RWPE2 (cell line): ENCODE data around the gene ZP2.

Experiments
- ATAC-seq: fragments of 200-7000 bp; cut with Tn5 transposase; 3 replicates; pipeline ENCODE4 v1.9.1; 2021; ENCODE audit warnings: low read depth
- DNase-seq: peaks from one replicate; pipeline ENCODE4 v3.0.0-alpha.2; 2020; ENCODE audit warnings: low spot score
- H3K27ac ChIP-seq: fragments of 450-650 bp; 2 replicates; pipeline ENCODE4 v1.5.1; 2017; ENCODE audit warnings: mild to moderate bottlenecking; ENCODE audit not compliant: poor library complexity, severe bottlenecking
- H3K27me3 ChIP-seq: fragments of 250-450 bp; sonication (Bioruptor Pico); 2 replicates; pipeline ENCODE4 v1.5.1; 2021; ENCODE audit warnings: mild to moderate bottlenecking, moderate library complexity; ENCODE audit not compliant: insufficient read depth, poor library complexity, severe bottlenecking
- H3K36me3 ChIP-seq: fragments of 250-450 bp; sonication (Bioruptor Pico); 2 replicates; pipeline ENCODE4 v1.5.1; 2020; ENCODE audit warnings: low read depth, mild to moderate bottlenecking, moderate library complexity
- H3K4me1 ChIP-seq: fragments of 250-450 bp; sonication (Bioruptor Pico); 2 replicates; pipeline ENCODE4 v1.5.1; 2021; ENCODE audit warnings: mild to moderate bottlenecking, moderate library complexity; ENCODE audit not compliant: insufficient read depth, poor library complexity, severe bottlenecking
- H3K4me3 ChIP-seq: fragments of 250-450 bp; sonication (Bioruptor Pico); 2 replicates; pipeline ENCODE4 v1.5.1; 2021; ENCODE audit warnings: mild to moderate bottlenecking, moderate library complexity; ENCODE audit not compliant: severe bottlenecking
- H3K9me3 ChIP-seq: fragments of 250-450 bp; sonication (Bioruptor Pico); 2 replicates; pipeline ENCODE4 v1.5.1; 2021; ENCODE audit warnings: mild to moderate bottlenecking, moderate library complexity; ENCODE audit not compliant: severe bottlenecking
- TF ChIP-seq, protein P1 (sequence below): fragments of 450-650 bp; IDR thresholded peaks from one replicate; pipeline ENCODE4 v1.5.1; 2017; ENCODE audit warnings: mild to moderate bottlenecking, moderate library complexity; ENCODE audit not compliant: poor library complexity, severe bottlenecking

Gene ZP2

GRCh38 chr16:21162661-21163151 is 48.7 kb downstream of the ZP2 start:
- ATAC-seq (no peak), DNase-seq (no peak)
- TF ChIP-seq, protein P1, sequence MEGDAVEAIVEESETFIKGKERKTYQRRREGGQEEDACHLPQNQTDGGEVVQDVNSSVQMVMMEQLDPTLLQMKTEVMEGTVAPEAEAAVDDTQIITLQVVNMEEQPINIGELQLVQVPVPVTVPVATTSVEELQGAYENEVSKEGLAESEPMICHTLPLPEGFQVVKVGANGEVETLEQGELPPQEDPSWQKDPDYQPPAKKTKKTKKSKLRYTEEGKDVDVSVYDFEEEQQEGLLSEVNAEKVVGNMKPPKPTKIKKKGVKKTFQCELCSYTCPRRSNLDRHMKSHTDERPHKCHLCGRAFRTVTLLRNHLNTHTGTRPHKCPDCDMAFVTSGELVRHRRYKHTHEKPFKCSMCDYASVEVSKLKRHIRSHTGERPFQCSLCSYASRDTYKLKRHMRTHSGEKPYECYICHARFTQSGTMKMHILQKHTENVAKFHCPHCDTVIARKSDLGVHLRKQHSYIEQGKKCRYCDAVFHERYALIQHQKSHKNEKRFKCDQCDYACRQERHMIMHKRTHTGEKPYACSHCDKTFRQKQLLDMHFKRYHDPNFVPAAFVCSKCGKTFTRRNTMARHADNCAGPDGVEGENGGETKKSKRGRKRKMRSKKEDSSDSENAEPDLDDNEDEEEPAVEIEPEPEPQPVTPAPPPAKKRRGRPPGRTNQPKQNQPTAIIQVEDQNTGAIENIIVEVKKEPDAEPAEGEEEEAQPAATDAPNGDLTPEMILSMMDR, result no peak
- H3K4me1 ChIP-seq, result peaks cover 16% of the 10 kb centered on the region
- no peaks in the 10 kb centered on the region for H3K27me3 ChIP-seq
- H3K27ac ChIP-seq, result no peak overlapping the region
- no peak overlapping the region for H3K4me3 ChIP-seq
- no peaks in the 10 kb centered on the region for H3K9me3 ChIP-seq
- H3K36me3 ChIP-seq, result peaks cover 59% of the 10 kb centered on the region

DNA sequence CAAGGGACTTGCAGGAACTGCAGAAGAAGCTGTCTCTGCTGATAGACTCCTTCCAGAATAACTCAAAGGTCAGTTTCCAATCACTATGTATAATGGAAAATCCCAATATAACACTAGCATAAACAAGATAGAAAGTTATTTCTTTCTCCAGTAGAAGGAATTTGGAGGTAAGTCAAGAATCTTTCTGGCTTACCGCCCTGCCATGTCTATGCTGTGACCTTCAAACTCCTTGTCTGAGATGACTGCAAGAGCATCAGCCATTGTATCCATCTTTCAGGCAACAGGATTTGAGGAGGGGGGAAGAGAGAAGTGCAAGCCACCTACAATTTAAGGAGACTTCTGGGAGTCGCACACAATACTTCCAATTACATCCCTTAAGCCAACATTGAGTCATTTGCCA is 50.2 kb downstream of the ZP2 start:
- peaks cover 10% of the 10 kb centered on the region for H3K4me1 ChIP-seq
- H3K27ac ChIP-seq, result no peak overlapping the region
- H3K9me3 ChIP-seq, result no peaks in the 10 kb centered on the region
- ATAC-seq, result no peak
- TF ChIP-seq, protein P1, result no peak
- DNase-seq, result no peak
- no peak overlapping the region for H3K4me3 ChIP-seq
- H3K27me3 ChIP-seq, result no peaks in the 10 kb centered on the region
- peaks cover 50% of the 10 kb centered on the region for H3K36me3 ChIP-seq

GRCh38 chr16:21160276-21160675 is 51.1 kb downstream of the ZP2 start:
- no peak overlapping the region for H3K4me3 ChIP-seq
- no peak for DNase-seq
- no peak overlapping the region for H3K27ac ChIP-seq
- TF ChIP-seq, protein P1, result no peak
- H3K36me3 ChIP-seq, result peaks cover 40% of the 10 kb centered on the region
- H3K9me3 ChIP-seq, result no peaks in the 10 kb centered on the region
- ATAC-seq, result no peak
- H3K4me1 ChIP-seq, result peaks cover 10% of the 10 kb centered on the region
- no peaks in the 10 kb centered on the region for H3K27me3 ChIP-seq

DNA sequence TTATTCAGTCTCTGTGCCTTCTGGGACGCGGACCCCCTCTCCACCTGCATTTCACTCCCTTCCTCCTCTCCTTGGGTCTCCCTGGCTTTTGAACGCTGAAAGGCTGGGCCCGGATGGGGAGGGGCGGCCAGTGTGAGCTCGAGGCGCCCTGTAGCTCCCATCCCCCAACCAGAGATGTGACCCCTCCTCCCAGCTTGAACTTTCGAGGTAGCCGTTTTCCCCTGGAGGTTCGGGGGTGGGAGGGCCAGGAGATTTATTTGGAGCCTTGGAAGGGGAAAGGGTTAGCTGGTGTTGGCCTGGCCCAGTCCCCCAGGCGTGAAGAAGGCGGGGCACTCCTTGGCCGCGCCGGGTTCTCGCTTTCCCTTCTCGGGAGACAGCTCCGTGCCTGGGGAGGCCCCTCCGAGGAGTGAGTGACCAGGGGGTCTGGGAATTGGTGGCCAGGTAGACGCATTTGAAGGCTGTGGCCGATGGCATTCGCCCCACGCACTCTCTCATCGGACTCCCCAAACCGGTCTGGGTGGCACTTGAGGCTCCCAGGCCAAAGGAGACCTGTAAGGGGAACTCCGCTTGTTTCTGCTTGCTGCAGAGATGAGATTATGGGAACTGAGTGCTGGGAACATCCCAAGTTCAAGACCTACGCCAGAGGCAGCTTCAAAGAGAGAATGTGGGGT is 52.0 kb downstream of the ZP2 start:
- Histone ChIP-seq H3K4me1 (peaks cover 10% of the 10 kb centered on the region), H3K36me3 (peaks cover 32% of the 10 kb centered on the region), H3K4me3 (peak overlapping the region; percentile 70), H3K27ac (peak overlapping the region; percentile 20), H3K27me3 (no peaks in the 10 kb centered on the region), H3K9me3 (no peaks in the 10 kb centered on the region)
- DNase-seq, result no peak
- TF ChIP-seq, protein P1, result no peak
- ATAC-seq, result peak; percentile 35; the same call in 1 of the 3 replicates
